Neuronal stem cell (in vitro differentiated cells): ENCODE results near the gene CHML.
"Not testable (repeated sequence)": the region's sequence is repeated elsewhere in the genome, so short reads cannot be mapped to it uniquely, and the experiment has no call there.

Source experiments
- DNase-seq: peaks from one replicate; pipeline ENCODE4 v3.0.0-alpha.2; 2013; ENCODE audit warnings: low spot score
- H2AFZ ChIP-seq: one replicate; pipeline ENCODE4 v1.6.1; 2013; ENCODE audit warnings: mild to moderate bottlenecking, low read length, inconsistent platforms
- H2AK5ac ChIP-seq: 2 replicates; pipeline ENCODE4 v1.6.1; 2013; ENCODE audit warnings: low read depth, mild to moderate bottlenecking, inconsistent platforms, low read length, moderate library complexity, mixed read lengths
- H2BK120ac ChIP-seq: 2 replicates; pipeline ENCODE4 v1.6.1; 2013; ENCODE audit warnings: low read depth, mild to moderate bottlenecking, inconsistent platforms, low read length, moderate library complexity, mixed read lengths
- H2BK12ac ChIP-seq: one replicate; pipeline ENCODE4 v1.6.1; 2013; ENCODE audit warnings: low read length, inconsistent platforms
- H2BK15ac ChIP-seq: 2 replicates; pipeline ENCODE4 v1.6.1; 2013; ENCODE audit warnings: mild to moderate bottlenecking, low read length, inconsistent platforms, mixed read lengths
- H2BK5ac ChIP-seq: one replicate; pipeline ENCODE4 v1.6.1; 2013; ENCODE audit warnings: inconsistent platforms, mild to moderate bottlenecking, low read length, moderate library complexity
- H3K14ac ChIP-seq: one replicate; pipeline ENCODE4 v1.6.1; 2013; ENCODE audit warnings: low read length, inconsistent platforms
- H3K18ac ChIP-seq: 2 replicates; pipeline ENCODE4 v1.6.1; 2013; ENCODE audit warnings: low read length, inconsistent platforms
- H3K23ac ChIP-seq: 2 replicates; pipeline ENCODE4 v1.6.1; 2013; ENCODE audit warnings: low read depth, mild to moderate bottlenecking, mixed read lengths, low read length, inconsistent platforms; ENCODE audit not compliant: poor library complexity
- H3K27ac ChIP-seq: replicated peaks from 3 replicates; pipeline ENCODE4 v1.5.1; 2013; ENCODE audit warnings: low read length, inconsistent platforms
- H3K27me3 ChIP-seq, 3 experiments: 2 replicates each; pipeline ENCODE4 v1.6.1; 2013; ENCODE audit warnings: low read length in 3 of 3, mild to moderate bottlenecking in 2 of 3, inconsistent platforms in 1 of 3, low read depth in 1 of 3, mixed read lengths in 1 of 3, moderate library complexity in 1 of 3; ENCODE audit not compliant: control insufficient read depth in 3 of 3, insufficient read depth in 3 of 3
- H3K36me3 ChIP-seq, 2 donors: replicated peaks in 1 of 2; 2 replicates each; pipeline ENCODE4 v1.6.1; 2013; ENCODE audit warnings: low read length in 2 of 2; ENCODE audit not compliant: control insufficient read depth in 2 of 2, insufficient read depth in 2 of 2
- H3K4ac ChIP-seq: 2 replicates; pipeline ENCODE4 v1.6.1; 2013; ENCODE audit warnings: inconsistent platforms, mild to moderate bottlenecking, low read length, moderate library complexity
- H3K4me1 ChIP-seq, 2 donors: 1 replicate in 1 of 2; 2 replicates in 1 of 2; pipeline ENCODE4 v1.6.1; 2013; ENCODE audit warnings: low read length in 2 of 2, low read depth in 1 of 2; ENCODE audit not compliant: control insufficient read depth in 2 of 2, insufficient read depth in 1 of 2
- H3K4me2 ChIP-seq: one replicate; pipeline ENCODE4 v1.6.1; 2013; ENCODE audit warnings: mild to moderate bottlenecking, low read length, inconsistent platforms; ENCODE audit not compliant: insufficient read depth, poor library complexity, severe bottlenecking
- H3K4me3 ChIP-seq, 2 donors: 2 replicates each; pipeline ENCODE4 v1.5.1; 2013; ENCODE audit warnings: low read length in 2 of 2, mild to moderate bottlenecking in 2 of 2, inconsistent platforms in 1 of 2, moderate library complexity in 1 of 2
- H3K79me1 ChIP-seq: one replicate; pipeline ENCODE4 v1.6.1; 2013; ENCODE audit warnings: low read depth, mild to moderate bottlenecking, inconsistent platforms, low read length, moderate library complexity
- H3K9ac ChIP-seq: one replicate; pipeline ENCODE4 v1.6.1; 2013; ENCODE audit warnings: mild to moderate bottlenecking, low read depth, low read length, inconsistent platforms; ENCODE audit not compliant: poor library complexity
- H3K9me3 ChIP-seq, 2 donors: replicated peaks in 1 of 2; 2 replicates each; pipeline versions ENCODE3 to v1.6.1; 2013; ENCODE audit warnings: low read length in 2 of 2, mild to moderate bottlenecking in 2 of 2, inconsistent platforms in 1 of 2, low read depth in 1 of 2, mixed read lengths in 1 of 2, moderate library complexity in 1 of 2; ENCODE audit not compliant: control insufficient read depth in 2 of 2, insufficient read depth in 1 of 2
- H4K8ac ChIP-seq: one replicate; pipeline ENCODE4 v1.6.1; 2013; ENCODE audit warnings: low read depth, mild to moderate bottlenecking, inconsistent platforms, low read length, moderate library complexity
- H4K91ac ChIP-seq: one replicate; pipeline ENCODE4 v1.6.1; 2013; ENCODE audit warnings: low read length, low read depth, mild to moderate bottlenecking, inconsistent platforms; ENCODE audit not compliant: poor library complexity
- WGBS, 2 donors: extraction: QIAGEN DNeasy Blood & Tissue Kit; methylation state at CpG; one replicate each; pipeline ENCODE4 v1.1.7; 2013; ENCODE audit warnings: missing lambda C conversion rate in 2 of 2, mixed read lengths in 1 of 2; ENCODE audit not compliant: insufficient read length in 2 of 2, insufficient replicate concordance in 1 of 2; ENCODE audit errors: extremely low coverage in 2 of 2; 5-methylcytosine and 5-hydroxymethylcytosine counted together

CHML gene

DNA sequence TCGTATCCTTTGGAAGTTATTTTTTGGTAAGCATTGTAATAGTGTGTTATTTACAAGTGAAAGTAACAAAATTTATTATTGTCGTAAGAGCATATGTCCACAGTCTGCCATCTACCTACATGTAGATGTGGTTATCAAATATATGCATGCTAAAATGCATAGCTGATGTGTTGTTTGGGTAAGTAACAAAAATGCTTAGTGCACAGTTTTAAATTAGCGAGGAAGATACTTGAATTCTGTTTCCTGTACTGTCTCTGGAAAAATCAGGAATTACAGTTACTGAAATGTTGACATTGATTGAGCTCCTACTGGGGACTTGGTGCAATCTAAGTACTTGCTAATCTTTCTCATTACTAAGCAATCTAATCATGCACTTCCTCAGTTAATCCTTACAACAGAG, 26.2 kb upstream of the CHML start:
- no CpG with 5 or more reads among the region's 3 CpGs for WGBS, 2 donors
- Histone ChIP-seq H4K8ac (no peak overlapping the region), H3K23ac (no peak overlapping the region), H3K79me1 (no peaks in the 10 kb centered on the region), H2BK12ac (no peak overlapping the region), H3K36me3 (no peaks in the 10 kb centered on the region), H4K91ac (no peak overlapping the region), H3K18ac (no peak overlapping the region), H3K9ac (no peak overlapping the region), H2AK5ac (no peak overlapping the region), H2AFZ (no peak overlapping the region), H3K27ac (no peak overlapping the region), H2BK5ac (no peak overlapping the region), H3K27me3 (no peaks in the 10 kb centered on the region), H2BK120ac (no peak overlapping the region), H2BK15ac (no peak overlapping the region), H3K4ac (no peak overlapping the region), H3K4me1 (no peaks in the 10 kb centered on the region), H3K14ac (no peak overlapping the region), H3K4me3 (no peak overlapping the region), H3K4me2 (no peak overlapping the region), H3K9me3 (no peaks in the 10 kb centered on the region)
- DNase-seq, result no peak

DNA sequence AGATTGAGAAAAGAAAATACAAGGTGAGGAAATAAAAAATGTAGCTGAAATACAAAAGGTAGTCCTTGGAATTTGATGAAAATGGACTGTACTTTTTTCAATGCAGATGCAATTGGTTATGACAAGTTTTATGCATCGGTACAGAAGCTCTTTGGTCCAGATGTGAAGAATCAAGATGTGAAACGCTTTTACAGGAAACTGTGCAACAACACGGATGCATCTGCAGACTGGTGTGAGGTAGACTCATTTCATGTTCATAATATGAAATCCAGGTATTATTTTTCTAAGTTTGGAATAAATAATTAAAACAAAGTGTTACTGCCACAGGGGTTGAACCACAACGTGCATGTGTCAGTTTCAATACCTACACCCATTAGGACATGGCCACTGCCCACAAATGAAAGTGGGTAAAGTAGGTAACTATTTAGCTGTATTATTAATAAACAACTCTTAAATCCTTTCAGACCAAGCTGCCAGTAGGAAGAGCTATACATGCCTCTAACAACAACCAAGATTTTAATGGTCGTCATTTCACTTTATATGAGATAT, 20.3 kb upstream of the CHML start:
- no peak overlapping the region for H2BK5ac ChIP-seq
- no peak overlapping the region for H3K4me3 ChIP-seq
- H2BK120ac ChIP-seq, result no peak overlapping the region
- H3K27ac ChIP-seq, result no peak overlapping the region
- no peak overlapping the region for H2BK12ac ChIP-seq
- H3K9me3 ChIP-seq, result no peaks in the 10 kb centered on the region
- no peak overlapping the region for H3K4me2 ChIP-seq
- H2AFZ ChIP-seq, result no peak overlapping the region
- no peak overlapping the region for H3K18ac ChIP-seq
- H3K79me1 ChIP-seq, result no peaks in the 10 kb centered on the region
- H2AK5ac ChIP-seq, result no peak overlapping the region
- H3K9ac ChIP-seq, result no peak overlapping the region
- H3K4ac ChIP-seq, result no peak overlapping the region
- no peak overlapping the region for H4K91ac ChIP-seq
- no peaks in the 10 kb centered on the region for H3K36me3 ChIP-seq
- H3K27me3 ChIP-seq, result no peaks in the 10 kb centered on the region
- no peak overlapping the region for H2BK15ac ChIP-seq
- WGBS, 2 donors, result no CpG with 5 or more reads among the region's 5 CpGs
- H4K8ac ChIP-seq, result no peak overlapping the region
- no peak for DNase-seq
- no peaks in the 10 kb centered on the region for H3K4me1 ChIP-seq
- H3K14ac ChIP-seq, result no peak overlapping the region
- H3K23ac ChIP-seq, result no peak overlapping the region

DNA sequence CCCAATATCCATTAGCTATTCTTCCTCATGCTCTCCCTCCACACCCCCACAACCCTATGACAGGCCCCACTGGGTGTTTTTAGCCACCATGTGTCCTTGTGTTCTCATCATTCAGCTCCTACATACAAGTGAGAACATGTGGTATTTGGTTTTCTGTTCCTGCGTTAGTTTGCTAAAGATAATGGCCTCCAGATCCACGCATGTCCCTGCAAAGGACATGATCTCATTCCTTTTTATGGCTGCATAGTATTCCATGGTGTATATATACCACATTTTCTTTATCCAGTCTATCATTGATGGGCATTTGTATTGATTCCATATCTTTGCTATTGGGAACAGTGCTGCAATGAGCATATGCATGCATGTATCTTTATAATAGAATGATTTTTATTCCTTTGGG, 18.8 kb upstream of the CHML start:
- not testable (repeated sequence) for H4K91ac ChIP-seq, H2AK5ac ChIP-seq, DNase-seq, H3K79me1 ChIP-seq, H4K8ac ChIP-seq, H2AFZ ChIP-seq, H3K23ac ChIP-seq, H3K4me1 ChIP-seq, H3K14ac ChIP-seq, H3K27me3 ChIP-seq, H3K27ac ChIP-seq, H2BK5ac ChIP-seq, H3K18ac ChIP-seq, H3K4me2 ChIP-seq, H3K9me3 ChIP-seq, H2BK12ac ChIP-seq, H3K9ac ChIP-seq, H3K4ac ChIP-seq, H2BK15ac ChIP-seq, H3K4me3 ChIP-seq, H3K36me3 ChIP-seq, H2BK120ac ChIP-seq
- no CpG with 5 or more reads among the region's 2 CpGs for WGBS, 2 donors

DNA sequence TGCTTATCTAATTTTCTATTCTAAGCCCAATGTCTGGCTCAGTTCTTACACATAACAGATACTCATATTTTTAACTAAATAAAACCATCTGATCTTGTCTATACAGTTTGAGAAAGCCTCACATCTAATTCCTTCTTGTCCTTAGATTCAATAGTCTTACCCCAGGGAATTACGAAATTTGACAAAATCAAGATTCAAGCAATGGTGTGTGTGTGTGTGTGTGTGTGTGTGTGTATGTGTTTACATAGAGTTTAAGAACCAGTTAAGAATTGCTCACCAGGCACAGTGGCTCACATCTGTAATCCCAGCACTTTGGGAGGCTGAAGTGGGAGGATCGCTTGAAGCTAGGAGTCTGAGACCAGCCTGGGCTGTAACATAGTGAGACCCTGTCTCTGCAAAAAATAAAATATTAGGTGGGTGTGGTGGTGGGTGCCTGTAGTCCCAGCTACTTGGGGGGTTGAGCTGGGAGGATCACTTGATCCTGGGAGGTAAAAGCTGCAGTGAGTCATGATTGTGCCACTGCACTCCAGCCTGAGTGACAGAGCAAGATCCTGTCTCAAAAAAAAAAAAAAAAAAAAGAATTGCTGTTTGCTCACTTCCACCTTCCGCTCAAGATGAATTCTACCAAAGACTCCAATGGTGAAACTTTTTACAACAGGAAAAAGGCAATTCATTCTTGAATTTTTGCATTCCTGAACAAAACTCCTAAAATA, 18.1 kb upstream of the CHML start:
- H3K4me2 ChIP-seq, result no peak overlapping the region
- no peaks in the 10 kb centered on the region for H3K4me1 ChIP-seq
- H3K36me3 ChIP-seq, result no peaks in the 10 kb centered on the region
- no peak overlapping the region for H3K14ac ChIP-seq
- H3K79me1 ChIP-seq, result no peaks in the 10 kb centered on the region
- no peak overlapping the region for H3K27ac ChIP-seq
- no peak overlapping the region for H2BK15ac ChIP-seq
- H3K9ac ChIP-seq, result no peak overlapping the region
- H3K4me3 ChIP-seq, result no peak overlapping the region
- H3K23ac ChIP-seq, result no peak overlapping the region
- no peaks in the 10 kb centered on the region for H3K27me3 ChIP-seq
- H2BK5ac ChIP-seq, result no peak overlapping the region
- no peaks in the 10 kb centered on the region for H3K9me3 ChIP-seq
- H3K18ac ChIP-seq, result no peak overlapping the region
- no peak overlapping the region for H2BK12ac ChIP-seq
- H3K4ac ChIP-seq, result no peak overlapping the region
- no peak overlapping the region for H4K8ac ChIP-seq
- H2AK5ac ChIP-seq, result no peak overlapping the region
- H4K91ac ChIP-seq, result no peak overlapping the region
- DNase-seq, result no peak
- no CpG with 5 or more reads among the region's 3 CpGs for WGBS, 2 donors
- no peak overlapping the region for H2BK120ac ChIP-seq
- H2AFZ ChIP-seq, result no peak overlapping the region
